Sciatic nerve (tissue), 1 donor: ENCODE measurements around the gene FAM156B. TPM values are rescaled to one million over a fixed set of nuclear protein-coding genes. Genes with fewer than 3 reads are reported as not detected.

Experiments used
- total RNA-seq: library from RNA; stranded (reverse); fragmentation: NEBNext Ultra II Directional; extraction: Animal tissue kit (Norgen Biotek cat#: 25700); gene quantifications from one replicate; pipeline ENCODE4 v1.2.1, GENCODE V29; 2021
- donor health status: DM: no; HTN: no; CAD: no.

Gene FAM156B
- total RNA-seq, 1 donor from 2014 or later = 21.3 TPM

Other genes with a start within 250 kb of the FAM156B start
- not detected for gene SSX7, start 242.4 kb upstream of the FAM156B start, total RNA-seq
- gene SSX2, start 190.2 kb upstream of the FAM156B start, total RNA-seq = not detected
- not detected for gene SSX2B, start 146.1 kb upstream of the FAM156B start, total RNA-seq
- not detected for gene SPANXN5, start 99.9 kb upstream of the FAM156B start, total RNA-seq
- not detected for gene XAGE5, start 86.0 kb upstream of the FAM156B start, total RNA-seq
- not detected for gene XAGE3, start 29.2 kb upstream of the FAM156B start, total RNA-seq
- gene FAM156A, start 61.2 kb downstream of the FAM156B start, total RNA-seq = 30.1 TPM
- gene GPR173, start 151.5 kb downstream of the FAM156B start, total RNA-seq = 13.2 TPM
- gene TSPYL2, start 185.0 kb downstream of the FAM156B start, total RNA-seq = 89.6 TPM
- gene KANTR, start 196.8 kb downstream of the FAM156B start, total RNA-seq = 30.2 TPM